SK-N-SH (cell line): ENCODE measurements around the gene ZC3H18.

ENCODE experiments used
- CTCF ChIP-seq: fragments of 200-600 bp; sonication (generic); IDR thresholded peaks from 2 replicates; pipeline ENCODE4 v1.6.1; 2017; ENCODE audit warnings: antibody characterized with exemption, mild to moderate bottlenecking, moderate library complexity
- EP300 ChIP-seq, 2 experiments: IDR thresholded peaks; 2 replicates each; pipeline versions ENCODE4 v1.4.0 to v1.6.1; 2012; ENCODE audit warnings: borderline replicate concordance in 1 of 2, low read depth in 1 of 2, low read length in 1 of 2
- JUND ChIP-seq: IDR thresholded peaks from 2 replicates; pipeline ENCODE4 v1.4.0; 2012
- MXI1 ChIP-seq: IDR thresholded peaks from 2 replicates; pipeline ENCODE4 v1.6.1; 2012; ENCODE audit warnings: mild to moderate bottlenecking, low read depth, low read length, improper control_type of control experiment
- PBX3 ChIP-seq: IDR thresholded peaks from 2 replicates; pipeline ENCODE4; 2012
- POLR2AphosphoS5 ChIP-seq: IDR thresholded peaks from 2 replicates; pipeline ENCODE4 v1.6.1; 2012; ENCODE audit warnings: low read depth, low read length
- RCOR1 ChIP-seq: fragments of 150-350 bp; IDR thresholded peaks from 2 replicates; pipeline ENCODE4 v1.6.1; 2017; ENCODE audit warnings: antibody characterized with exemption, low read length
- RFX5 ChIP-seq: IDR thresholded peaks from 2 replicates; pipeline ENCODE4 v1.6.1; 2012; ENCODE audit warnings: mild to moderate bottlenecking, improper control_type of control experiment, low read length
- TEAD4 ChIP-seq: IDR thresholded peaks from 2 replicates; pipeline ENCODE4 v1.4.0; 2012; ENCODE audit warnings: mild to moderate bottlenecking, borderline replicate concordance; ENCODE audit not compliant: insufficient read depth
- USF2 ChIP-seq: fragments of 150-350 bp; IDR thresholded peaks from 2 replicates; pipeline ENCODE4 v1.6.1; 2017; ENCODE audit warnings: antibody characterized with exemption, low read length, low read depth, borderline replicate concordance
- TF ChIP-seq, protein P1 (sequence below): IDR thresholded peaks from 2 replicates; pipeline ENCODE4 v1.4.0; 2012; ENCODE audit warnings: low read depth
- TF ChIP-seq, protein P2 (sequence below): IDR thresholded peaks from 2 replicates; pipeline ENCODE4 v1.4.0; 2012; ENCODE audit warnings: low read depth, borderline replicate concordance

GRCh38 chr16:88624977-88625576 is 54.9 kb downstream of the ZC3H18 start:
- TF ChIP-seq TEAD4: no peak
- TF ChIP-seq, protein P1, sequence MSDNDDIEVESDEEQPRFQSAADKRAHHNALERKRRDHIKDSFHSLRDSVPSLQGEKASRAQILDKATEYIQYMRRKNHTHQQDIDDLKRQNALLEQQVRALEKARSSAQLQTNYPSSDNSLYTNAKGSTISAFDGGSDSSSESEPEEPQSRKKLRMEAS: no peak
- TF ChIP-seq EP300 (IDR thresholded peaks at IDR 0.05; ENCODE audit: borderline replicate concordance in 1 of 2, low read depth in 1 of 2, low read length in 1 of 2): no peak
- no peak for TF ChIP-seq POLR2AphosphoS5
- TF ChIP-seq CTCF: no peak
- TF ChIP-seq, protein P2, sequence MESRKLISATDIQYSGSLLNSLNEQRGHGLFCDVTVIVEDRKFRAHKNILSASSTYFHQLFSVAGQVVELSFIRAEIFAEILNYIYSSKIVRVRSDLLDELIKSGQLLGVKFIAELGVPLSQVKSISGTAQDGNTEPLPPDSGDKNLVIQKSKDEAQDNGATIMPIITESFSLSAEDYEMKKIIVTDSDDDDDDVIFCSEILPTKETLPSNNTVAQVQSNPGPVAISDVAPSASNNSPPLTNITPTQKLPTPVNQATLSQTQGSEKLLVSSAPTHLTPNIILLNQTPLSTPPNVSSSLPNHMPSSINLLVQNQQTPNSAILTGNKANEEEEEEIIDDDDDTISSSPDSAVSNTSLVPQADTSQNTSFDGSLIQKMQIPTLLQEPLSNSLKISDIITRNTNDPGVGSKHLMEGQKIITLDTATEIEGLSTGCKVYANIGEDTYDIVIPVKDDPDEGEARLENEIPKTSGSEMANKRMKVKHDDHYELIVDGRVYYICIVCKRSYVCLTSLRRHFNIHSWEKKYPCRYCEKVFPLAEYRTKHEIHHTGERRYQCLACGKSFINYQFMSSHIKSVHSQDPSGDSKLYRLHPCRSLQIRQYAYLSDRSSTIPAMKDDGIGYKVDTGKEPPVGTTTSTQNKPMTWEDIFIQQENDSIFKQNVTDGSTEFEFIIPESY: no peak
- TF ChIP-seq PBX3: no peak
- no peak for TF ChIP-seq RCOR1
- TF ChIP-seq MXI1: no peak
- no peak for TF ChIP-seq RFX5
- no peak for TF ChIP-seq USF2
- no peak for TF ChIP-seq JUND
